ES-I3 (cell line): ENCODE data around the gene CDH7.

Experiments
- H3K36me3 ChIP-seq: 2 replicates; pipeline ENCODE4 v1.6.1; 2013; ENCODE audit warnings: mild to moderate bottlenecking, low read length, control low read depth, moderate library complexity; ENCODE audit not compliant: insufficient read depth
- H3K4me1 ChIP-seq: 2 replicates; pipeline ENCODE4 v1.6.1; 2013; ENCODE audit warnings: mild to moderate bottlenecking, control low read depth, low read length; ENCODE audit not compliant: insufficient read depth
- H3K9ac ChIP-seq: 2 replicates; pipeline ENCODE4 v1.6.1; 2013; ENCODE audit warnings: low read depth, mild to moderate bottlenecking, low read length, moderate library complexity
- H3K9me3 ChIP-seq: 2 replicates; pipeline ENCODE4 v1.6.1; 2013; ENCODE audit warnings: mild to moderate bottlenecking, low read length, moderate library complexity; ENCODE audit not compliant: control insufficient read depth, insufficient read depth

CDH7 gene

DNA sequence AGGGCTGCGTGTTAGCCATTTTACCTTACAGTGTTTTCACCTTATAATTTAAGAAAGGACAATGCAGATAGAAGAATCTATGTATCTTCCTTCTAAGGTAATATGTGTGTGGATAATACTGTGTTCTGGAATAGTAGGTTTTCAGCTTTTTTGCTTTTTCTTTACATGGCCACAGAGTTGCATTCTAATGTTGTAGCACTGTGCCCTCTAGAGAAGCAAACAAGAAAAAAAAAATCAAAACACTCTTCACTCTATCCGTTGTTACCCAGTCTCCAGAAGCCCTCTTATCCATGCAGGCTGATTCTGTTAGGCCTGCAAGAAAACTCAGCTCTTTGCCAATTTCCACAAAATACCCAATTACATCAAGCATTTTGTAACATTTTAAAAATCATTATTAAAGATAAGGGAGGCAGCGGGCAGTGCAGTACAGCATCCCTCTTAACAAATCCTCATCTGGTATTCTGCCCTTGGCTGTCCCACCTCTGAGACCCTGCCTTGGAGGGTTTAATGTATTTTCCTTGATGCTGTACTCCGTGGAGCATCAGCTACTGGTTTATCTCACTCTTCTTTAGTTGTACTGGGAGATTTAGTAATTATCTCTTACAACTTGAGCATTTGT is 41.8 kb downstream of the CDH7 start:
- Histone ChIP-seq H3K9me3 (no peaks in the 10 kb centered on the region), H3K4me1 (no peaks in the 10 kb centered on the region), H3K36me3 (no peaks in the 10 kb centered on the region), H3K9ac (no peak overlapping the region)

GRCh38 chr18:65808759-65809158 is 57.9 kb downstream of the CDH7 start:
- H3K9me3 ChIP-seq, result no peaks in the 10 kb centered on the region
- no peaks in the 10 kb centered on the region for H3K4me1 ChIP-seq
- no peak overlapping the region for H3K9ac ChIP-seq
- H3K36me3 ChIP-seq, result no peaks in the 10 kb centered on the region

- H3K9ac ChIP-seq, result no peak overlapping the region
- H3K36me3 ChIP-seq, result no peaks in the 10 kb centered on the region
- H3K9me3 ChIP-seq, result no peaks in the 10 kb centered on the region
- H3K4me1 ChIP-seq, result no peaks in the 10 kb centered on the region
These were observed 60.5 kb downstream of the CDH7 start for GRCh38 chr18:65811307-65811706.

DNA sequence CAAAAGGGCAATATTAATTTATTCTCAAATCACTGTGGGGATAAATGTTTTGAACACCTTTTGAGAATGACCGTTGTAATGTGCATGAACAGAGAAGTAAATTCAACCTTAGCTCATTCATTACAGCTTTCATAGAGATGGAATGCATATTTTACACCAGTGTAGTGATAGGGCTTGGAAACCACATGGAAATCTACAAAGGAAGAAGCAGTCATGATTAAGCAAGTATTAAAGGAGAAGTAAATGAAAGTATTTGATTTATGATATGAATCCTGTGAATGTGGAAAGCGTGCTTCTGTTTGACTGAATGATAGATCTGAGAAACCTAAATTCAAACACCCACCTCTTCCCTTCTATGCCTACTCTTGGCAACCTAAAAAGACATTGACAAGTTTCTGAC is 64.7 kb downstream of the CDH7 start:
- Histone ChIP-seq H3K9me3 (no peaks in the 10 kb centered on the region), H3K9ac (no peak overlapping the region), H3K4me1 (no peaks in the 10 kb centered on the region), H3K36me3 (no peaks in the 10 kb centered on the region)

DNA sequence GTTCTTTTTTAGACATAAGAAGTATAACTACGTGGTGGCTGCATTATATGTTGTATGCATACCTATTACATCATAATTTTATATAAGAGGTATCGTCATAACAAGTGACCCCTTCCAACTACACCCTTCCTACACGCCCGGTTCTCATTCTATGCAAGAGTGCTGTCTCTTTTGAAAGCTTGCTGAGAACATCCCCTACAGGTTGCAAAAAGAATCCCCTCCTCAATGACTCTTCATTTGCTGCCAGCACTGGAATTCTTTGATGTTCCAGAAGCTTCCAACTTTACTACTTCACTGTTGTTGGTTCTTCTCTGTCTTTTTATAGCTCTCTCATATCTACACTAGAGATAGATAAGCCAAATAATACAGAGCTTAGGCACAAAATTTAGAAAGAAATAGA is 66.4 kb downstream of the CDH7 start:
- H3K9ac ChIP-seq, result no peak overlapping the region
- no peaks in the 10 kb centered on the region for H3K4me1 ChIP-seq
- H3K36me3 ChIP-seq, result no peaks in the 10 kb centered on the region
- H3K9me3 ChIP-seq, result no peaks in the 10 kb centered on the region

- Histone ChIP-seq H3K9ac (no peak overlapping the region), H3K4me1 (no peaks in the 10 kb centered on the region), H3K36me3 (no peaks in the 10 kb centered on the region), H3K9me3 (no peaks in the 10 kb centered on the region)
These were observed 71.1 kb downstream of the CDH7 start for GRCh38 chr18:65821911-65822310.

- Histone ChIP-seq H3K9me3 (no peaks in the 10 kb centered on the region), H3K36me3 (no peaks in the 10 kb centered on the region), H3K9ac (no peak overlapping the region)
These were observed 72.0 kb downstream of the CDH7 start for GRCh38 chr18:65822826-65823225.

GRCh38 chr18:65827444-65827843 is 76.6 kb downstream of the CDH7 start:
- no peak overlapping the region for H3K9ac ChIP-seq
- no peaks in the 10 kb centered on the region for H3K4me1 ChIP-seq
- no peaks in the 10 kb centered on the region for H3K9me3 ChIP-seq
- H3K36me3 ChIP-seq, result no peaks in the 10 kb centered on the region

More at GRCh38 chr18:65822826-65823225, 72.0 kb downstream of the CDH7 start:
- H3K4me1 ChIP-seq, result no peaks in the 10 kb centered on the region

GRCh38 chr18:65835881-65836280 is 85.1 kb downstream of the CDH7 start:
- no peaks in the 10 kb centered on the region; the same call in 1 of the 2 replicates for H3K9me3 ChIP-seq
- no peak overlapping the region for H3K9ac ChIP-seq
- no peaks in the 10 kb centered on the region for H3K36me3 ChIP-seq
- H3K4me1 ChIP-seq, result no peaks in the 10 kb centered on the region

- Histone ChIP-seq H3K9me3 (no peaks in the 10 kb centered on the region), H3K9ac (no peak overlapping the region), H3K4me1 (no peaks in the 10 kb centered on the region), H3K36me3 (no peaks in the 10 kb centered on the region)
These were observed 95.3 kb downstream of the CDH7 start for GRCh38 chr18:65846107-65846506.

DNA sequence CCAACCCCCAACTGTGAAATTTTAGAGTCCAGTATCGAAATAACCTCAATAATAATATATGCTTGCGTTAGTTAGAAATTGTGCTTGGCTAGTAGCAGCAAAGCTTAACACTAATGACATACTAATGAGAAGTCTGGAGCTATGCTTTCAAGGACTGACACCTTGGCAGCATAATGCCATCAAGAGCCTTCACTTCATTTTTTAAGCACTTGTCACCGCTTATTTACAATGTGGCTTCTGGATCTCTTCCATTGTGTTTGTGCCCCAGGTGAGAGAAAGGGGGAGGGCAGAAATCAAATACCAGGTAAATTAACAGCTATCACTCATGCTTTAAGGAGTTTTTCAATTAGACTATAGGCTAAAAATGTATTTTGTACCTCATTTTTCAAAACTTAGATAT is 101.5 kb downstream of the CDH7 start:
- no peaks in the 10 kb centered on the region for H3K9me3 ChIP-seq
- peaks cover 6% of the 10 kb centered on the region; the same call in 1 of the 2 replicates for H3K4me1 ChIP-seq
- no peak overlapping the region for H3K9ac ChIP-seq
- no peaks in the 10 kb centered on the region for H3K36me3 ChIP-seq

DNA sequence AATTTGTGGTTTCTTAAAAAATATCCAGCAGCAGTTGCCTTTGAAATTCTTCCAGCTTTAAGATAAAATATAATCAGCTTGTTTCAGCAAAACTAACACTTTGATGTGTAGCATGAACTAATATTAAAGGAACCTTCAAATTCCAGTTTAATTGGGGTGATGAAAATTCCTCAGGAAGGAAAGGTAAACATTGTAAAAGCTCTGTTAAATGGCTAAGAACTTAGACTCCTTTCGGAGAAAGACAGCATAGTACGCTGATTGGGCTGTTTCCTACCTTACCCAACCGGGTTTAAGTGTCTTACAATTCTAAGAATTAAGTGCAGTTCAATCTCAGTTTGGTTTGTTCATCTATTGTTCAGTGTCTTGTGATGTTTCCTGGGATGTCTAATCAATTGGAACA is 108.3 kb downstream of the CDH7 start:
- Histone ChIP-seq H3K9me3 (no peaks in the 10 kb centered on the region), H3K9ac (no peak overlapping the region), H3K4me1 (no peaks in the 10 kb centered on the region), H3K36me3 (no peaks in the 10 kb centered on the region)

- no peaks in the 10 kb centered on the region for H3K4me1 ChIP-seq
- H3K36me3 ChIP-seq, result no peaks in the 10 kb centered on the region
- no peaks in the 10 kb centered on the region for H3K9me3 ChIP-seq
- H3K9ac ChIP-seq, result no peak overlapping the region
These were observed 118.7 kb downstream of the CDH7 start for GRCh38 chr18:65869527-65869926.

- Histone ChIP-seq H3K9ac (no peak overlapping the region), H3K4me1 (no peaks in the 10 kb centered on the region), H3K9me3 (no peaks in the 10 kb centered on the region)
These were observed 125.5 kb downstream of the CDH7 start for GRCh38 chr18:65876310-65876709.

DNA sequence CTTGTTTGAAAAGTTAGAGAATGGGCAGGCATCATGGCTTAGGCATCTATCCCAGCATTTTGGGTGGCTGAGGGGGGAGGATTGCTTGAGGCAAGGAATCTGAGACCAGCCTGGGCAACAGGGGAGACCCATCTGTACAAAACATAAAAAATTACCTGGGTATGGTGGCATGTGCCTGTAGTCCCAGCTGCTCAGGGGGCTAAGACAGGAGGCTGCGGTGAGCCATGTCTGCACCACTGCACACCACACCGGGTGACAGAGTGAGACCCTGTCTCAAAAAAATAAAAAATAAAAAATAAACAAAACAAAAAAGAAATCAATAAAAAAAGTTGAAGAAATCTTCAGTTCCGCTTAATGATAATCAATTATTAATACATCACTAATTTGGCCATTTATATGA is 146.5 kb downstream of the CDH7 start:
- H3K9me3 ChIP-seq, result no peaks in the 10 kb centered on the region
- H3K9ac ChIP-seq, result no peak overlapping the region
- no peaks in the 10 kb centered on the region for H3K36me3 ChIP-seq
- no peaks in the 10 kb centered on the region for H3K4me1 ChIP-seq

More at GRCh38 chr18:65876310-65876709, 125.5 kb downstream of the CDH7 start:
- H3K36me3 ChIP-seq, result no peaks in the 10 kb centered on the region

DNA sequence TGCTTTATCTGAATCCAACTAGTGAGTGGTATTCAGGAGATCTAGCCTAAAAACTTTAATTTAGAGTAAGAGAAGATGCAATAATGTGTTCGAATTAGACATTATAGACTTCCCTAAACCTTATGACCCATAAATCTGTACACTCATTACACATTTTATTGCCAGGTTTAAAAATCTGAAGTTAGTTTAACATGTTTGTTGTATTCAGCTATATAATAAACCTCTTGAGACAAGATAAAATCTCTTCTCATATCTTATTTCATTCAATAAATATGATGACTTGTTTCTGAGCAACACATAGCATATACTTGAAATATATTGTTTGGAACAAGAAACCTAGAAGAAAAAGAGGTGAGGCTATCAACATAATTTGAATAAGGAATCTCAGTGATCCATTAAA is 150.7 kb downstream of the CDH7 start:
- H3K9me3 ChIP-seq, result no peaks in the 10 kb centered on the region
- H3K36me3 ChIP-seq, result no peaks in the 10 kb centered on the region

More for the DNA sequence above, 150.7 kb downstream of the CDH7 start:
- H3K4me1 ChIP-seq, result peaks cover 5% of the 10 kb centered on the region; the same call in 1 of the 2 replicates
- no peak overlapping the region for H3K9ac ChIP-seq
